Memory B cell (primary cell): Measurements from ENCODE around the gene ADGRG6.
"Not testable (repeated sequence)": the region's sequence is repeated elsewhere in the genome, so short reads cannot be mapped to it uniquely, and the experiment has no call there.

Source experiments
- ATAC-seq: fragments of 150-1000 bp; cut with Tn5 transposase; 2 replicates; pipeline ENCODE4 v1.10.0; 2021; ENCODE audit warnings: low read depth, mild to moderate bottlenecking, moderate library complexity
- DNase-seq, 2 donors: peaks; one replicate each; pipeline ENCODE4 v3.0.0; 2022; ENCODE audit warnings: low spot score in 2 of 2
- H3K27ac Mint-ChIP-seq: one replicate; pipeline ENCODE4 v1.8.0; 2022; ENCODE audit warnings: mild to moderate bottlenecking, moderate library complexity, mixed read lengths
- H3K27me3 Mint-ChIP-seq: one replicate; pipeline ENCODE4 v1.8.0; 2022; ENCODE audit warnings: mixed read lengths
- H3K36me3 Mint-ChIP-seq: one replicate; pipeline ENCODE4 v1.8.0; 2022; ENCODE audit warnings: mild to moderate bottlenecking, mixed read lengths
- H3K4me1 Mint-ChIP-seq: one replicate; pipeline ENCODE4 v1.8.0; 2022; ENCODE audit warnings: mixed read lengths
- H3K4me3 Mint-ChIP-seq: one replicate; pipeline ENCODE4 v1.8.0; 2022; ENCODE audit warnings: mild to moderate bottlenecking, moderate library complexity, mixed read lengths
- H3K9me3 Mint-ChIP-seq: one replicate; pipeline ENCODE4 v1.8.0; 2022; ENCODE audit warnings: mixed read lengths

The ADGRG6 gene

DNA sequence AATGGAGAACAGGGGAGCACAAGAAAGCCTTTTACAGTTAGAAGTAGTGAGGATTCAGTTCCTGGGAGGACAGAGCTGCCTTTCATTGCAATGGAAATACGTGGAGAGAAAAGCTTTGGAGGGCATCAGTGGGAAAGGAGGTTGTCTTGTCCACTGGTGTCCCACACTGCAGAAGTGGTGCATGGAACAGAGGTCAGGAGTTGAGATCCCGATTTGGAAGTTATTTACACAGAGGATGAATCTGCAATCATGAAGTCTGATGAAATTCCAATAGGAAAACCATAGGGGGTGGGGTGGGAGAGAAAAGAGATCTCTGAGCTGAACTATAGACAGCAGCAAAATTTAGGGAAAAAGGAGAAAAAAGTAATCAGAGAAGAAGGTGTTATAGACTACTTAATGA, 33.6 kb downstream of the ADGRG6 start:
- Mint-ChIP-seq H3K36me3 (no peaks in the 10 kb centered on the region), H3K27me3 (peaks cover 1% of the 10 kb centered on the region), H3K27ac (no peak overlapping the region), H3K9me3 (no peaks in the 10 kb centered on the region), H3K4me3 (no peak overlapping the region), H3K4me1 (no peaks in the 10 kb centered on the region)
- DNase-seq: no peak
- no peak for ATAC-seq

DNA sequence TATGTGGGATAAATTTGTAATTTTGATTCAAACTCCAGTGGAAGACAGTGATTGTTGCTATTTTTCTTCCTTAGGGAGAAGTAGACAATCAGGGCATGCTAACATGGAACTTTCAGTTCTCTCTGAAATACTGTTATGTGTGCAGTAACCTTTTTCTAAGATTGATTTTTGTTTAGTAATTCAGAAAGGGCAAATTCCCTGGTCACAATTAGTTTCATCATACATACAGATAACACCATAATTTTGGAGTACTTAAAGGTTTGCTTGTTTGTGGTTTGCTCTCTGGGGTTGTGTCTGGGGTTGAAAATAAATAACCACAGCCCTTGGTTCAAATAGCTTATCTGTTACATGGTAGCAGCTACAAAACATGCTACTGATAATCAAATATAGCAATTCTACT, 34.4 kb downstream of the ADGRG6 start:
- Mint-ChIP-seq H3K27me3 (peaks cover 1% of the 10 kb centered on the region), H3K36me3 (no peaks in the 10 kb centered on the region), H3K27ac (no peak overlapping the region), H3K9me3 (no peaks in the 10 kb centered on the region), H3K4me1 (no peaks in the 10 kb centered on the region), H3K4me3 (no peak overlapping the region)
- ATAC-seq (no peak), DNase-seq (no peak)

DNA sequence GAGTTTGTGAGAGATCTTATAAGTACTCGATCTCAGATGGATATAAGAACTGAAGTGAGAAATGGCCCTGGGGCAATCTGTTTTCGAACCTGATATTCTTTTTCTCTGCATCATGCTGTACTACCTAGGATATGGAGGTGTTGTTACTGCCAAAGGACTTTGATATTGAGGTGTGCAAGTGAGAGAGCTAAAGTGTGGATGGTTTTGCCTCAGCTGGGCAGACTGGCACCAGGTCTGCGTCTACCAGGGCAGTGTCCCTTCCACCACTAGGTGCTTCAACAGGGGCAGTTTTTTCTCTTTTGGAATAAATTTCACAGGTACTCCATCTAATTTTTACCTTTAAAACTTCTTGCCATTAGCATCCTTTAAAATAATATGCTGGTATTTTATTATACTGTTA, 35.0 kb downstream of the ADGRG6 start:
- ATAC-seq (no peak), DNase-seq (no peak)
- no peak overlapping the region for H3K4me3 Mint-ChIP-seq
- no peaks in the 10 kb centered on the region for H3K9me3 Mint-ChIP-seq
- H3K27ac Mint-ChIP-seq: no peak overlapping the region
- peaks cover 1% of the 10 kb centered on the region for H3K27me3 Mint-ChIP-seq
- H3K4me1 Mint-ChIP-seq: no peaks in the 10 kb centered on the region
- no peaks in the 10 kb centered on the region for H3K36me3 Mint-ChIP-seq

DNA sequence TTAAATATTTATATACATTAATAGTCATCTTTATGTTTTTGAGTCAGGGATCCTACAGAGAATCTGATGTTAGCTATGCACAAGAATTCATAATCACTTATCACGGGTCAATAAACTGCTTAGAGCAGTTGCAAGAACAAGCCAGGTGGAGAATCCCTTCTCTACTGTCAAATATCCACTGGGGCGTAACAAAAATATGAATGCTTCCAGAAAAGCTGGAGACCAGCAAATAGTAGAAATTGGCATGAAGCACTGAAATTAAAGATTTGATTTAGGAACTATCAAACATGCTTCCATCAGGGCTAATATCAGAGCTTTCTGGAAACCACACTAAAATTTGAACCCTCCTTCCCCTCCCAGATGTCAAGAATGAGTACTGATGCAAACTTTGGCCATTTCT, 37.3 kb downstream of the ADGRG6 start:
- no peaks in the 10 kb centered on the region for H3K27me3 Mint-ChIP-seq
- no peaks in the 10 kb centered on the region for H3K4me1 Mint-ChIP-seq
- no peaks in the 10 kb centered on the region for H3K9me3 Mint-ChIP-seq
- DNase-seq (no peak), ATAC-seq (no peak)
- no peak overlapping the region for H3K27ac Mint-ChIP-seq
- no peak overlapping the region for H3K4me3 Mint-ChIP-seq
- no peaks in the 10 kb centered on the region for H3K36me3 Mint-ChIP-seq

DNA sequence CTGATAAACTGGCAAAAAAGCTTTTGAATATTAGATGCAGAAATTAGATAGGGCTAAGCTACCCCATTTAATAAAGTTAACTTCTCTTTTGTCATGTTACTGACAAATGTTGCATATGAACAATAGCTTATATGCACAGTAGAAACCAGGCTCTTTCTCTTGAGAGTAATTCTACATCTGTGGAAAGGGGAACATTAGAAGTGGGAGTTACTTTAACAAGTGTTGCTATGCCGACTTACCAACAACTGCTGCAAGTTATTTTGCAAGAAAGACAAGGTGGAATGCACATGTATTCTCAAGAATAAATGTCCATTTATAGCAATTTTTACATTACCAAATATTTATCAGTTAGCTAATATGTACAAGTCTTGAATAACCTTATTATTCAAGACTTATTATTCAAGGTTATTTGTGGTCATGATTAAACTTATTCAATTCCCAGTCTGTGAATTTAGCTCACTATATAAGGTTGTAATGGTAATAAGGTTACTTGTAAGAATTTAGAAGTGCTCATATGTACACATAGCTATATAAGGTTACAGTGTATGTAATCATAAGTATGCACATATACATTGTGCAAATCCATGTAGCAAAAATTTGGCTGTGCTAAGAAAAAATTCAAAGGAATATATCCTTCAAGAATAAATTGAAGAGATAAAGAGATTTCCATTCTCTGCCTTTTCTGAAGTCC, 38.3 kb downstream of the ADGRG6 start:
- ATAC-seq (no peak), DNase-seq (no peak)
- no peak overlapping the region for H3K4me3 Mint-ChIP-seq
- H3K27me3 Mint-ChIP-seq: no peaks in the 10 kb centered on the region
- H3K27ac Mint-ChIP-seq: no peak overlapping the region
- no peaks in the 10 kb centered on the region for H3K4me1 Mint-ChIP-seq
- H3K9me3 Mint-ChIP-seq: no peaks in the 10 kb centered on the region
- H3K36me3 Mint-ChIP-seq: no peaks in the 10 kb centered on the region

DNA sequence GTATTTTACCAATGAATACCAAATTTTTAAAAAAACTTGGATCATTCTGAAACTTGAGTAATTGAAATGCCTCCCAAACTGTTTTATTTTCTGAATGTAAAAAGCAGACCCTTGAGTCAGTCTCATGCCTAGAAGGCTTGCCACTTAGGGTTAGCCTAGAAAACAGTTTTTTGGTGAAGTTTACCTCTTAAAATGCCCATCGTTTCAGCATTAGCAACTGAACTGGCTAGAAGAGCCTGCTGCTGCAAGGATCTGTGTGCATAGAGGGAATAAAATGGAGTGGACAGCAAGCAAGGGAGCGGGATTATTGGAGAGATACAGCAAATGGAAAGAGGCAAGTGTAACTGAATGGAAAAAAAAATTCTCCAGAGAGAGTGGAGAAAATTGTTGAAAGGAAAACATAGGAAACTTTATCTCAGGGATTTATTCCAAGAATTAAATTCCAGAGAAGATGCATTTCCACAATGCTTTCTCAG, 40.1 kb downstream of the ADGRG6 start:
- no peak for DNase-seq
- H3K9me3 Mint-ChIP-seq: no peaks in the 10 kb centered on the region
- no peaks in the 10 kb centered on the region for H3K27me3 Mint-ChIP-seq
- no peaks in the 10 kb centered on the region for H3K36me3 Mint-ChIP-seq
- H3K27ac Mint-ChIP-seq: no peak overlapping the region
- no peaks in the 10 kb centered on the region for H3K4me1 Mint-ChIP-seq
- ATAC-seq: no peak
- no peak overlapping the region for H3K4me3 Mint-ChIP-seq

DNA sequence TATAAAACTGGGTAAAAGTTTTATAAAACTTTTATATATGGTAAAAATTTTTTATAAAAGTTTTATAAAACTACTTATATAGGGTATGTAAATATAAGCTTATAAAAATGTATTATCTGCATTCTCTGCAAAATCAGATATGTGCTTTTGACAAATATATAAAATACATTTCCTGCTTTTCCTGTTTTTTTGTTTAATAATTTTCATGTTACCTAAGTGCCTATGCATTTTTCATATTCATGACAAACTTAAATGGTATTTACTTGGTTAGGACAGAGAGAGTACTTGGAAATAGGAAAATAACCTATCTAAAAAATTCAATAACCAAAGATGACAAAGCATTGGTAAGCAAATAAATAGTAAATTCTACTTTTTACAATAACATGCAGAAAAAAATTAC, 41.2 kb downstream of the ADGRG6 start:
- Mint-ChIP-seq H3K36me3 (no peaks in the 10 kb centered on the region), H3K4me3 (no peak overlapping the region), H3K27me3 (no peaks in the 10 kb centered on the region), H3K4me1 (no peaks in the 10 kb centered on the region), H3K27ac (no peak overlapping the region), H3K9me3 (no peaks in the 10 kb centered on the region)
- ATAC-seq (no peak), DNase-seq (no peak)

DNA sequence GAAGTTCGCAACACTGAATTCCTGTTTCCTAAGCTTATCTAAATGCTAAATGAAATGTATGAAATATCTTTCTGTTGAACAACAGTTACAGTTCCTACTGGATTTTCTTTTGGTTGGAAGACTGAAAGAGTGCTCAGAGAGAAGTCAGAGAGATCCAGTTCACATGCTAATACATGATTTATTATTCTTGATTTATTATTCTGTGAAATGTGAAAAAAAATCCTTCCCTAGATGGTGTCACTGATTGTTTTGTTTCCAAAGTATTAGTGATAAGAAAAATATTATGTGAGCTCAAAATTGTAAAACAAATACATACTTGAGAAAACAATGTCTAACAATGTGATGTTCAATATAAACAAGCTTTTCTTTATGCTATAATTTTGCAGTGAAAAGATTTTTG, 42.1 kb downstream of the ADGRG6 start:
- Mint-ChIP-seq H3K36me3 (no peaks in the 10 kb centered on the region), H3K27ac (no peak overlapping the region), H3K4me3 (no peak overlapping the region), H3K4me1 (no peaks in the 10 kb centered on the region), H3K9me3 (no peaks in the 10 kb centered on the region), H3K27me3 (no peaks in the 10 kb centered on the region)
- DNase-seq: no peak
- no peak for ATAC-seq

DNA sequence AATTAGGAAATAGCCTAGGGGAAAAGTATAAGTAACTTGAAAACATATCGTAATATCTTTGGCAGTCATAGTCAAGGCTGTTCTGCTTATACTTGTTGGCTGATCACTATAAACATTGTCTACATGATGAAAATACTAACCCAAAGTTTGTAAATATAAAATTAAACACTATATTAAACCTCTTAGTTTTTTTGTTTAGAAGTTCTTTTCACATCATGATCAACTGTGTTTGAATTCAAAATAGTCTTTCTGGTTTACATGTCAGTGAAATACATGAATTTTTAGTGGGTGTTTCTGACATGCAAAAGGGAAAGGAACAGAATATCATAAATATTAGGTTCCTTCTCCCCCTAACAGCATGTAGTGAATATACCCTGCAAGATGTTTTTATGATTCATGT, 43.5 kb downstream of the ADGRG6 start:
- Mint-ChIP-seq H3K27ac (no peak overlapping the region), H3K9me3 (no peaks in the 10 kb centered on the region), H3K4me1 (no peaks in the 10 kb centered on the region), H3K27me3 (no peaks in the 10 kb centered on the region), H3K36me3 (no peaks in the 10 kb centered on the region), H3K4me3 (no peak overlapping the region)
- ATAC-seq (no peak), DNase-seq (no peak)

DNA sequence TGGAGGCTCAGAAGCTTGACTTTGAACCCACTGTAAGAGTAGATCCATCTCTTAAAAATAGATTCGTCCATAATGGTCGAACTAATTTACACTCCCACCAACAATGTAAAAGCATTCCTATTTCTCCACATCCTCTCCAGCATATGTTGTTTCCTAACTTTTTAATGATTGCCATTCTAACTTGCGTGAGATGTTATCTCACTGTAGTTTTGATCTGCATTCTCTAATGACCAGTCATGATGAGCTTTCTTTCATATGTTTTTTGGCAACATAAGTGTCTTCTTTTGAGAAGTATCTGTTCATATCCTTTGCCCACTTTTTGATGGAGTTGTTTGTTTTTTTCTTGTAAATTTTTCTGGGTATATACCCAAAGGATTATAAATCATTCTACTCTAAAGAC, 44.4 kb downstream of the ADGRG6 start:
- H3K4me1 Mint-ChIP-seq, H3K27me3 Mint-ChIP-seq, ATAC-seq, H3K4me3 Mint-ChIP-seq, H3K36me3 Mint-ChIP-seq, H3K27ac Mint-ChIP-seq, H3K9me3 Mint-ChIP-seq, DNase-seq: not testable (repeated sequence)

DNA sequence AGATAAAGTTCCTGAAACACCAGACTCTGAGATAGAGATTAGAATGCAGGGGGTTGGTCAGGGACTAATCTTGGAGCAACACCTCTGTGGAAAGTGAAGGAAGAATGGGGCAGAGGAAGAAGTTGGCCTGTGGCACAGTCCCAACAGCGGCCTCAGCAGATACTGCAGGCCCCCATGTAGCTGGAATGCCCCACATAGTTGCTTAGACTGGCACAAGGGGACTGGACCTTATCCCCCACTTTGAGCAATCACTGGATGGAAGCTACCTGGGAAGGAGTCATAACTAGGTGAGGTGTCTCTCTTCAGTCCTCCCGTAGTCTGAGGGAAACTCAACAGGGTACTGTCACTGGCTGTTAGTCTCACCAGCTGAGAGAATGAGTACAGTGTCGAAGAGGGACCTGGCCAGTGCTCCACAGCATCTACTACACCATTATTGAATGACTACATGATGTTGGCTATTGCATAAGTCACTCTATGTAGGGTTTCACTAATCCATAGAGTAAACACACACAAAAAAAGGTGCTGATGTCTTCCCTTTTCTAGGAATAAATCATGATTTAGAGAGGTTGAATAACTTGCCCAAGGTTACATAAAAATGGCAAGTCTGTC, 47.5 kb downstream of the ADGRG6 start:
- Mint-ChIP-seq H3K27ac (no peak overlapping the region), H3K9me3 (peaks cover 5% of the 10 kb centered on the region), H3K4me1 (no peaks in the 10 kb centered on the region), H3K27me3 (peaks cover 2% of the 10 kb centered on the region), H3K36me3 (no peaks in the 10 kb centered on the region), H3K4me3 (no peak overlapping the region)
- ATAC-seq (no peak), DNase-seq (no peak)

DNA sequence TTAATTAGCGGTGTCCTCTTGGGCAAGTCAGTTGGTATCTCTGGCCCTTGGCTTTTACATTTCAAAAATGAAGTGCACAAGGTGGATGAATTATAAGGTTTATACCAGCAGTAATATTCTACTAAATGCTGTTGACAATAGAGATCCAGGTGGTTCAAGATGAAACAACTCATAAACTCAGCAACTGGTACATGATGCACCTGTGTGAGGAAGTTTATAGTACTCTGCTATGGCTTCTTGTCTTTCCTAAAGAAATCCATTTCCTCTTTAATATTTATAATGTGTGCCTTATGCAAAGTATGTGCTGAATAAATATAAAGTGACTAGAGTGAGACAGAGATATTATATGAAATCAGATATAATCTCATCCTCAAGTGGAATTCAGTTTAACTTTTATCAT, 48.5 kb downstream of the ADGRG6 start:
- Mint-ChIP-seq H3K27me3 (peaks cover 2% of the 10 kb centered on the region), H3K4me1 (no peaks in the 10 kb centered on the region), H3K9me3 (peaks cover 5% of the 10 kb centered on the region), H3K27ac (no peak overlapping the region), H3K36me3 (no peaks in the 10 kb centered on the region), H3K4me3 (no peak overlapping the region)
- DNase-seq (no peak), ATAC-seq (no peak)

DNA sequence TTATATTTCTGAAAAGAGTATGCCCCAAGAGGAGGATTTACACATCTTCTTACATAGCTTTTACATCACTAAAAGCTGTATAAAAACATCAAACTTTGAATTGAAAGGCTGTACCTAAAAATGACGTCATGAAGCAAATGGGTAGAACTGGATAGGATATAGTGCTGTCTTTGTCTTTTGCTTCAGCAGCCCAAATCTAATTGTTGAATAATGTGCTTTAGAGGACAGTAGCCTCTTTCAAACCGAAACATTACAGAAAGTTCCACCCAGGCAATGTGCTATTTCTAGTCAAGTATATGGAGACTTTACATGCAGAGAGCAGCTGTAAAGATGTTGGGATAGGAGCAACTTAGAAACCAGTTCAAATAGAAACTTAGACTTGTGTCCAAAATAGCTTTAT, 51.9 kb downstream of the ADGRG6 start:
- Mint-ChIP-seq H3K27me3 (peaks cover 2% of the 10 kb centered on the region), H3K27ac (no peak overlapping the region), H3K36me3 (no peaks in the 10 kb centered on the region), H3K4me1 (no peaks in the 10 kb centered on the region), H3K4me3 (no peak overlapping the region), H3K9me3 (peaks cover 5% of the 10 kb centered on the region)
- no peak for ATAC-seq
- no peak for DNase-seq

DNA sequence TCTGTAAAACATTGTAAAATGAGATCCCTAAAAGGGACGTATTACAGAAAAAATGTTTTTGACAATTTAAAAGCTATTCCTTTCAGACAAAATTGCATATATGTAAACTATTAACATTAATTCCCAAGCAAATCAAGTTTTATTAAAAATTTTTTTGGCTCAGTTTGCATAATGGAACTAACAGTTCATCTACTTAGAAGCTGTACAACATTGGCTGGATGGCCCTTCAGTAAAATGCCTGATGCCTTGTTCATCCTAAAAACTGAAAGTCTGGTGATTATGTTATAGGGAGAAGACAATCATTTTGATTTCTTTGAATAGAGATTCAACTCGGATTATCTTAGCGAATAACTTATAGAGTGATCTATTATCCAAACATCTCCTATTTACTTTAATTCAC, 52.8 kb downstream of the ADGRG6 start:
- ATAC-seq (no peak), DNase-seq (no peak)
- Mint-ChIP-seq H3K27me3 (peaks cover 2% of the 10 kb centered on the region), H3K36me3 (no peaks in the 10 kb centered on the region), H3K27ac (no peak overlapping the region), H3K9me3 (peaks cover 5% of the 10 kb centered on the region), H3K4me1 (no peaks in the 10 kb centered on the region), H3K4me3 (no peak overlapping the region)

DNA sequence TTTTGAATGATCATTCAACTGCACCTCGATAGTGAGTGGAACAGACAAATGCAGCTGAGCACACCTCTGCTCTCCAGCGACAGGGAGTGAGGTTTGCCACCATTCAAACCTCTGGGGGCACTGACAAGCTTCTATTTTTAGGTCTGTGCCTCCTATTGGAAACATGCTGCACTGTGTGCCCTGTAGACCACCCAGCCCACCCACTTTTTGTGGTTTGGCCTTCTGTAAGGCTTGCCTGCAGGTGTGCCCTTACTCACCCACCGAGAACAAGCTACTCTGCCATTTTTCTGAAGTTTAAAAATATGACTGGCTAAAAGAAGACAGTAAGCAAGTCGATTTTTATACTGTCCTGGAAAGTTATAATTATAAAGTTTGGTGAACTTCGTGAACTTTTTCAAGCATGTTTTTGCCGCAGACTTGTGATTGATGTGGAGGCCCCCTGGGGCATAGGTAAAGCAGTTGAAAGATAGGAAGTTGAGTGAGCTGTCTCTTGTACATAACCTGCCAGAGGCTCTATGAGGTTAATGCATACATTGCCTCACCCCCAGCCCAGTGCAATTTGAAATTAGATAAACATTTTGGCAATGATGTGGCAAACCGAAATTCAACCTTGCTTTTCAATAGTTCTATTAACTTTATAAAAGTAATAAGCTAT, 53.8 kb downstream of the ADGRG6 start:
- no peak for ATAC-seq
- H3K4me1 Mint-ChIP-seq: no peaks in the 10 kb centered on the region
- no peaks in the 10 kb centered on the region for H3K36me3 Mint-ChIP-seq
- peaks cover 5% of the 10 kb centered on the region for H3K9me3 Mint-ChIP-seq
- no peak overlapping the region for H3K4me3 Mint-ChIP-seq
- H3K27me3 Mint-ChIP-seq: peaks cover 2% of the 10 kb centered on the region
- DNase-seq: no peak
- no peak overlapping the region for H3K27ac Mint-ChIP-seq
